Endothelial cell of umbilical vein (primary cell): ENCODE measurements around the gene HSPB6. TPM values are rescaled to one million over a fixed set of nuclear protein-coding genes. Genes with fewer than 3 reads are reported as not detected.

Source experiments
- BruUV-seq: library from RNA; stranded (reverse); fragments of 400-500 nt; replicated peaks from 2 replicates; lab custom pipeline; 2021; lab: Mats Ljungman, UMichigan
- CTCF ChIA-PET: fragments of 300-600, 350-600 bp; sonication (Branson Sonifier 250); formaldehyde crosslinking; loops from one replicate; lab custom pipeline; 2021; ENCODE audit warnings: antibody characterized with exemption, inconsistent platforms; lab: Charles Lee
- POLR2A ChIA-PET: fragments of 300-600, 350-600 bp; sonication (Branson Sonifier 250); formaldehyde crosslinking; loops from one replicate; lab custom pipeline; 2021; ENCODE audit warnings: antibody characterized with exemption, inconsistent platforms; lab: Charles Lee
- DNase-seq: peaks from one replicate; pipeline ENCODE4 v3.0.0-alpha.2; 2011; ENCODE audit warnings: low read depth, low spot score
- FAIRE-seq: peaks from 2 replicates; lab custom pipeline; 2011; peaks lifted over from hg19 to GRCh38; lab: Jason Lieb, UNC
- H2AFZ ChIP-seq: 2 replicates; pipeline ENCODE4 v1.6.0; 2012; ENCODE audit warnings: low read depth, low read length, control low read depth, inconsistent platforms
- H3K27ac ChIP-seq: 2 replicates; pipeline ENCODE4 v1.5.1; 2011; ENCODE audit warnings: low read depth, mild to moderate bottlenecking, control low read depth, low read length, moderate library complexity; ENCODE audit not compliant: insufficient read depth
- H3K27me3 ChIP-seq, 2 experiments: 2 replicates each; pipeline versions ENCODE4 v1.6.0 to v1.6.1; 2011; ENCODE audit warnings: low read length in 2 of 2, mixed read lengths in 1 of 2; ENCODE audit not compliant: control insufficient read depth in 2 of 2, insufficient read depth in 2 of 2
- H3K36me3 ChIP-seq, 2 experiments: 2 replicates in 1 of 2; 3 replicates in 1 of 2; pipeline ENCODE4 v1.5.1; 2011; ENCODE audit warnings: low read length in 2 of 2, mild to moderate bottlenecking in 1 of 2, moderate library complexity in 1 of 2; ENCODE audit not compliant: control insufficient read depth in 2 of 2, insufficient read depth in 2 of 2; ENCODE audit errors: extremely low read depth in 1 of 2
- H3K4me1 ChIP-seq: 3 replicates; pipeline ENCODE4 v1.5.1; 2011; ENCODE audit warnings: mild to moderate bottlenecking, low read length; ENCODE audit not compliant: control insufficient read depth, insufficient read depth; ENCODE audit errors: extremely low read depth
- H3K4me2 ChIP-seq: 2 replicates; pipeline ENCODE4 v1.6.1; 2011; ENCODE audit warnings: low read length, control low read depth, mixed read lengths; ENCODE audit not compliant: insufficient read depth
- H3K4me3 ChIP-seq, 3 experiments: fragments of 200-600 bp in 1 of 3; sonication (generic), shearing (Covaris generic) in 1 of 3; replicated peaks in 1 of 3; 2 replicates each; pipeline ENCODE4 v1.5.1; 2011 to 2016; ENCODE audit warnings: control low read depth in 3 of 3, low read length in 3 of 3, mild to moderate bottlenecking in 2 of 3, inconsistent platforms in 1 of 3, low read depth in 1 of 3, moderate library complexity in 1 of 3; ENCODE audit not compliant: insufficient read depth in 1 of 3
- H3K79me2 ChIP-seq: 2 replicates; pipeline ENCODE4 v1.6.0; 2012; ENCODE audit warnings: low read length, inconsistent platforms; ENCODE audit not compliant: control insufficient read depth, insufficient read depth
- H3K9ac ChIP-seq: replicated peaks from 2 replicates; pipeline ENCODE3; 2011; ENCODE audit warnings: low read length, control low read depth; ENCODE audit not compliant: insufficient read depth; ENCODE audit errors: extremely low read depth
- H3K9me1 ChIP-seq: replicated peaks from 3 replicates; pipeline ENCODE4 v1.6.0; 2011; ENCODE audit warnings: mild to moderate bottlenecking, low read length; ENCODE audit not compliant: control insufficient read depth, insufficient read depth; ENCODE audit errors: extremely low read depth
- H3K9me3 ChIP-seq: replicated peaks from 2 replicates; pipeline ENCODE4 v1.5.1; 2012; ENCODE audit warnings: low read length, inconsistent platforms; ENCODE audit not compliant: control insufficient read depth, insufficient read depth
- H4K20me1 ChIP-seq: replicated peaks from 2 replicates; pipeline ENCODE3; 2011; ENCODE audit warnings: mild to moderate bottlenecking, low read length; ENCODE audit not compliant: control insufficient read depth, insufficient read depth; ENCODE audit errors: extremely low read depth
- CTCF ChIP-seq, 2 donors: IDR thresholded peaks; 1 replicate in 1 of 2; 2 replicates in 1 of 2; pipeline ENCODE4 v1.5.1; 2011; ENCODE audit warnings: low read length in 2 of 2, mild to moderate bottlenecking in 2 of 2, moderate library complexity in 2 of 2, control low read depth in 1 of 2, inconsistent platforms in 1 of 2, low read depth in 1 of 2; ENCODE audit not compliant: insufficient read depth in 1 of 2; ENCODE audit errors: extremely low read depth in 1 of 2
- EZH2 ChIP-seq: IDR thresholded peaks from 2 replicates; pipeline ENCODE4 v1.6.1; 2012; ENCODE audit warnings: borderline replicate concordance, low read depth, mild to moderate bottlenecking, moderate library complexity, low read length, inconsistent platforms; ENCODE audit not compliant: severe bottlenecking
- FOS ChIP-seq: IDR thresholded peaks from 2 replicates; pipeline ENCODE4 v1.6.1; 2011; ENCODE audit warnings: mild to moderate bottlenecking, low read length, moderate library complexity, borderline replicate concordance; ENCODE audit not compliant: insufficient read depth
- GATA2 ChIP-seq: IDR thresholded peaks from 2 replicates; pipeline ENCODE4 v1.7.0; 2011; ENCODE audit warnings: low read depth, mild to moderate bottlenecking, moderate library complexity, mixed read lengths, low read length; ENCODE audit not compliant: insufficient read length, insufficient read depth
- JUN ChIP-seq: IDR thresholded peaks from 2 replicates; pipeline ENCODE4 v1.6.1; 2011; ENCODE audit warnings: borderline replicate concordance, low read depth; ENCODE audit not compliant: insufficient read length, insufficient read depth
- MAX ChIP-seq: IDR thresholded peaks from 2 replicates; pipeline ENCODE4 v1.6.1; 2011; ENCODE audit not compliant: insufficient read depth, insufficient read length
- MYC ChIP-seq: IDR thresholded peaks from one replicate; pipeline ENCODE4 v1.6.1; 2011; ENCODE audit warnings: mild to moderate bottlenecking, low read depth, low read length
- POLR2A ChIP-seq: IDR thresholded peaks from 2 replicates; pipeline ENCODE4 v1.6.1; 2012; ENCODE audit warnings: low read depth, mild to moderate bottlenecking, control low read depth, low read length
- POLR2AphosphoS5 ChIP-seq: IDR thresholded peaks from 2 replicates; pipeline ENCODE4 v1.6.1; 2012; ENCODE audit warnings: low read depth, mild to moderate bottlenecking, control low read depth, low read length, moderate library complexity; ENCODE audit not compliant: insufficient read depth
- dilution Hi-C: fragments of 300-500 bp; cut with MboI; formaldehyde crosslinking; loops from one replicate; pipeline ENCODE4 v1.15.0; 2019; ENCODE audit warnings: low sequenced_read_pairs; ENCODE audit not compliant: extremely low pct_ligation_motif_present
- intact Hi-C: fragments of 100-400 bp; cut with micrococcal nuclease; formaldehyde crosslinking; loops from one replicate; pipeline ENCODE4 v1.10.0; 2022
- polyA plus RNA-seq, 4 experiments: library from polyadenylated mRNA; depleted of rRNA in 3 of 4; stranded (reverse) in 3 of 4; unstranded in 1 of 4; fragments of >200 nt; gene quantifications; 2 replicates each; pipeline versions ENCODE4 v1.2.1 to v1.2.3, GENCODE V29; 2011 to 2012; ENCODE audit warnings: missing spikeins in 1 of 4
- total RNA-seq: library from RNA; stranded (reverse); gene quantifications from 2 replicates; pipeline ENCODE4 v1.2.3, GENCODE V29; 2021

HSPB6 gene
- total and polyA plus RNA-seq, 2 donors (not counting 3 experiments of a cell fraction or from before 2014, with no cell fraction given), result 3.4 to 6.2 TPM

GRCh38 chr19:35730326-35730725, 26.5 kb downstream of the HSPB6 start:
- BruUV-seq, result TSS peak; percentile 4
- no peak overlapping the region for H2AFZ ChIP-seq
- CTCF ChIA-PET, result no interaction called here
- no peak for FAIRE-seq
- H3K9me1 ChIP-seq, result no peaks in the 10 kb centered on the region
- dilution Hi-C loops (no loop called here), intact Hi-C loops (no loop called here)
- no peaks in the 10 kb centered on the region for H3K4me1 ChIP-seq
- no peaks in the 10 kb centered on the region for H3K27me3 ChIP-seq
- no peak overlapping the region for H3K9ac ChIP-seq
- no peak overlapping the region for H3K27ac ChIP-seq
- no peaks in the 10 kb centered on the region for H3K9me3 ChIP-seq
- H3K4me2 ChIP-seq, result no peak overlapping the region
- no peak overlapping the region for H3K4me3 ChIP-seq
- H3K79me2 ChIP-seq, result no peaks in the 10 kb centered on the region
- TF ChIP-seq EZH2 (no peak), MAX (no peak), GATA2 (no peak), CTCF (IDR thresholded peaks at IDR 0.05; ENCODE audit: extremely low read depth in 1 of 2, insufficient read depth in 1 of 2, low read depth in 1 of 2, low read length in 2 of 2) (no peak), POLR2AphosphoS5 (no peak)
- DNase-seq, result no peak
- peaks cover 20 to 76% of the 10 kb centered on the region in 2 experiments for H3K36me3 ChIP-seq
- no peaks in the 10 kb centered on the region for H4K20me1 ChIP-seq
- POLR2A ChIA-PET, result no interaction called here

- Histone ChIP-seq H4K20me1 (no peaks in the 10 kb centered on the region), H3K27me3 (no peaks in the 10 kb centered on the region), H3K36me3 (peaks cover 23 to 76% of the 10 kb centered on the region in 2 experiments), H3K27ac (no peak overlapping the region), H3K9ac (no peak overlapping the region), H2AFZ (no peak overlapping the region), H3K79me2 (no peaks in the 10 kb centered on the region), H3K4me1 (no peaks in the 10 kb centered on the region), H3K4me3 (no peak overlapping the region), H3K9me1 (no peaks in the 10 kb centered on the region), H3K9me3 (no peaks in the 10 kb centered on the region), H3K4me2 (no peak overlapping the region)
- TF ChIP-seq MAX (no peak), POLR2AphosphoS5 (no peak), JUN (no peak), GATA2 (no peak), FOS (no peak), EZH2 (no peak), POLR2A (no peak), MYC (no peak), CTCF (IDR thresholded peaks at IDR 0.05; ENCODE audit: extremely low read depth in 1 of 2, insufficient read depth in 1 of 2, low read depth in 1 of 2, low read length in 2 of 2) (no peak)
- FAIRE-seq (no peak), DNase-seq (no peak)
- no TSS peak for BruUV-seq
- dilution Hi-C loops, result no loop called here
- POLR2A ChIA-PET, result no interaction called here
- CTCF ChIA-PET, result no interaction called here
- intact Hi-C loops, result no loop called here
These were observed 27.1 kb downstream of the HSPB6 start for GRCh38 chr19:35729763-35730162.
